Peyer's patch (tissue), 4 donors: ENCODE data around the gene NCBP2.

ENCODE experiments used
- POLR2A ChIP-seq, 2 donors: fragments of 450-650 bp; IDR thresholded peaks; one replicate each; pipeline ENCODE4 v1.5.1; 2017; ENCODE audit warnings: antibody characterized with exemption in 2 of 2, mild to moderate bottlenecking in 2 of 2, moderate library complexity in 2 of 2
- TF ChIP-seq, protein P1 (sequence below), 6 experiments: fragments of 450-650 bp in 4 of 6; fragments of 200-600 bp in 2 of 6; sonication (generic) in 1 of 6; IDR thresholded peaks; one replicate each; pipeline ENCODE4 v1.5.1; 2017 to 2019; ENCODE audit warnings: antibody characterized with exemption in 6 of 6, mild to moderate bottlenecking in 3 of 6, moderate library complexity in 1 of 6

DNA sequence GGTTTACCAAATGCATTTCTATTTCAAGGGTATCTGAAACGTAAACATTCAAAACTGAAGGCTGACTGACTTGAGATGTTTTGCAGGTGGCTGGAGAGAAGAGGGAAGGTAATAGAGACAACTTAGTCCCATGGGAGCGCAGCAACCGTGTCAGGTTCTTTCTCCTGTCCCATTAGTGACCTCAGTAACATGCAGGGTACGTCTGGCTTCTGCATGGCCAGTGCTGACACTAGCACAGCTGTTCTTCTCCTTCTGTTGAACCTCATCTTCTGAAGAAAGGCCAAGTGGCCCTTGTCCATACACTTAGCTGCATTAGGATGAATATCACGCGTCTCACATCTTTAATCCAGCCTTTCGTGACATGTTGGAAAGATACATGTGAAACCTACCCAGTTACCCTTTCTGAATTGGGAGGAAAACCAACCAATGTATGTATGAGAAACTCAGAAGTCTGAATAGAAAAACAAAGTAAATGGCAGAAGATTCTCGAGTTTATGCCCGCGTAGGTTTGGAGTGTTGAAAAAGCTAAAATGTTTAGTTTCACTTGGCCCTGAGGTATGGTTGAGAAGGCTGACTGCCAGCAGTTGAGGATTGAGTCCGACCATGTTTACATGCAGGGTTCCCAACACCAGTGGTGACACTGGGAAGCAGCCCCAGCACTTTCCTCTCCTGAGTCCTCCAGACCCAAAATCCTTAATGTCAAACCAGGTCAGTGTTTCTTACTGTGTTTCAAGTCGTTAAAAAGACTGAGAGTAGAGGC, 10.3 kb downstream of the NCBP2 start:
- TF ChIP-seq, protein P1, sequence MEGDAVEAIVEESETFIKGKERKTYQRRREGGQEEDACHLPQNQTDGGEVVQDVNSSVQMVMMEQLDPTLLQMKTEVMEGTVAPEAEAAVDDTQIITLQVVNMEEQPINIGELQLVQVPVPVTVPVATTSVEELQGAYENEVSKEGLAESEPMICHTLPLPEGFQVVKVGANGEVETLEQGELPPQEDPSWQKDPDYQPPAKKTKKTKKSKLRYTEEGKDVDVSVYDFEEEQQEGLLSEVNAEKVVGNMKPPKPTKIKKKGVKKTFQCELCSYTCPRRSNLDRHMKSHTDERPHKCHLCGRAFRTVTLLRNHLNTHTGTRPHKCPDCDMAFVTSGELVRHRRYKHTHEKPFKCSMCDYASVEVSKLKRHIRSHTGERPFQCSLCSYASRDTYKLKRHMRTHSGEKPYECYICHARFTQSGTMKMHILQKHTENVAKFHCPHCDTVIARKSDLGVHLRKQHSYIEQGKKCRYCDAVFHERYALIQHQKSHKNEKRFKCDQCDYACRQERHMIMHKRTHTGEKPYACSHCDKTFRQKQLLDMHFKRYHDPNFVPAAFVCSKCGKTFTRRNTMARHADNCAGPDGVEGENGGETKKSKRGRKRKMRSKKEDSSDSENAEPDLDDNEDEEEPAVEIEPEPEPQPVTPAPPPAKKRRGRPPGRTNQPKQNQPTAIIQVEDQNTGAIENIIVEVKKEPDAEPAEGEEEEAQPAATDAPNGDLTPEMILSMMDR (IDR thresholded peaks at IDR 0.05): no peak
- no peak for TF ChIP-seq POLR2A (IDR thresholded peaks at IDR 0.05)
